Endothelial cell of umbilical vein (primary cell): Measurements from ENCODE around the gene NAXD. TPM values are rescaled to one million over a fixed set of nuclear protein-coding genes. Genes with fewer than 3 reads are reported as not detected.

Experiments used
- BruUV-seq: library from RNA; stranded (reverse); fragments of 400-500 nt; replicated peaks from 2 replicates; lab custom pipeline; 2021; lab: Mats Ljungman, UMichigan
- CTCF ChIA-PET: fragments of 300-600, 350-600 bp; sonication (Branson Sonifier 250); formaldehyde crosslinking; loops from one replicate; lab custom pipeline; 2021; ENCODE audit warnings: antibody characterized with exemption, inconsistent platforms; lab: Charles Lee
- POLR2A ChIA-PET: fragments of 300-600, 350-600 bp; sonication (Branson Sonifier 250); formaldehyde crosslinking; loops from one replicate; lab custom pipeline; 2021; ENCODE audit warnings: antibody characterized with exemption, inconsistent platforms; lab: Charles Lee
- DNase-seq: peaks from one replicate; pipeline ENCODE4 v3.0.0-alpha.2; 2011; ENCODE audit warnings: low read depth, low spot score
- FAIRE-seq: peaks from 2 replicates; lab custom pipeline; 2011; peaks lifted over from hg19 to GRCh38; lab: Jason Lieb, UNC
- H2AFZ ChIP-seq: 2 replicates; pipeline ENCODE4 v1.6.0; 2012; ENCODE audit warnings: low read depth, low read length, control low read depth, inconsistent platforms
- H3K27ac ChIP-seq: 2 replicates; pipeline ENCODE4 v1.5.1; 2011; ENCODE audit warnings: low read depth, mild to moderate bottlenecking, control low read depth, low read length, moderate library complexity; ENCODE audit not compliant: insufficient read depth
- H3K27me3 ChIP-seq, 2 experiments: 2 replicates each; pipeline versions ENCODE4 v1.6.0 to v1.6.1; 2011; ENCODE audit warnings: low read length in 2 of 2, mixed read lengths in 1 of 2; ENCODE audit not compliant: control insufficient read depth in 2 of 2, insufficient read depth in 2 of 2
- H3K36me3 ChIP-seq, 2 experiments: 2 replicates in 1 of 2; 3 replicates in 1 of 2; pipeline ENCODE4 v1.5.1; 2011; ENCODE audit warnings: low read length in 2 of 2, mild to moderate bottlenecking in 1 of 2, moderate library complexity in 1 of 2; ENCODE audit not compliant: control insufficient read depth in 2 of 2, insufficient read depth in 2 of 2; ENCODE audit errors: extremely low read depth in 1 of 2
- H3K4me1 ChIP-seq: 3 replicates; pipeline ENCODE4 v1.5.1; 2011; ENCODE audit warnings: mild to moderate bottlenecking, low read length; ENCODE audit not compliant: control insufficient read depth, insufficient read depth; ENCODE audit errors: extremely low read depth
- H3K4me2 ChIP-seq: 2 replicates; pipeline ENCODE4 v1.6.1; 2011; ENCODE audit warnings: low read length, control low read depth, mixed read lengths; ENCODE audit not compliant: insufficient read depth
- H3K4me3 ChIP-seq, 3 experiments: fragments of 200-600 bp in 1 of 3; sonication (generic), shearing (Covaris generic) in 1 of 3; replicated peaks in 1 of 3; 2 replicates each; pipeline ENCODE4 v1.5.1; 2011 to 2016; ENCODE audit warnings: control low read depth in 3 of 3, low read length in 3 of 3, mild to moderate bottlenecking in 2 of 3, inconsistent platforms in 1 of 3, low read depth in 1 of 3, moderate library complexity in 1 of 3; ENCODE audit not compliant: insufficient read depth in 1 of 3
- H3K79me2 ChIP-seq: 2 replicates; pipeline ENCODE4 v1.6.0; 2012; ENCODE audit warnings: low read length, inconsistent platforms; ENCODE audit not compliant: control insufficient read depth, insufficient read depth
- H3K9ac ChIP-seq: replicated peaks from 2 replicates; pipeline ENCODE3; 2011; ENCODE audit warnings: low read length, control low read depth; ENCODE audit not compliant: insufficient read depth; ENCODE audit errors: extremely low read depth
- H3K9me1 ChIP-seq: replicated peaks from 3 replicates; pipeline ENCODE4 v1.6.0; 2011; ENCODE audit warnings: mild to moderate bottlenecking, low read length; ENCODE audit not compliant: control insufficient read depth, insufficient read depth; ENCODE audit errors: extremely low read depth
- H3K9me3 ChIP-seq: replicated peaks from 2 replicates; pipeline ENCODE4 v1.5.1; 2012; ENCODE audit warnings: low read length, inconsistent platforms; ENCODE audit not compliant: control insufficient read depth, insufficient read depth
- H4K20me1 ChIP-seq: replicated peaks from 2 replicates; pipeline ENCODE3; 2011; ENCODE audit warnings: mild to moderate bottlenecking, low read length; ENCODE audit not compliant: control insufficient read depth, insufficient read depth; ENCODE audit errors: extremely low read depth
- EZH2 ChIP-seq: IDR thresholded peaks from 2 replicates; pipeline ENCODE4 v1.6.1; 2012; ENCODE audit warnings: borderline replicate concordance, low read depth, mild to moderate bottlenecking, moderate library complexity, low read length, inconsistent platforms; ENCODE audit not compliant: severe bottlenecking
- GATA2 ChIP-seq: IDR thresholded peaks from 2 replicates; pipeline ENCODE4 v1.7.0; 2011; ENCODE audit warnings: low read depth, mild to moderate bottlenecking, moderate library complexity, mixed read lengths, low read length; ENCODE audit not compliant: insufficient read length, insufficient read depth
- JUN ChIP-seq: IDR thresholded peaks from 2 replicates; pipeline ENCODE4 v1.6.1; 2011; ENCODE audit warnings: borderline replicate concordance, low read depth; ENCODE audit not compliant: insufficient read length, insufficient read depth
- MYC ChIP-seq: IDR thresholded peaks from one replicate; pipeline ENCODE4 v1.6.1; 2011; ENCODE audit warnings: mild to moderate bottlenecking, low read depth, low read length
- POLR2A ChIP-seq: IDR thresholded peaks from 2 replicates; pipeline ENCODE4 v1.6.1; 2012; ENCODE audit warnings: low read depth, mild to moderate bottlenecking, control low read depth, low read length
- POLR2AphosphoS5 ChIP-seq: IDR thresholded peaks from 2 replicates; pipeline ENCODE4 v1.6.1; 2012; ENCODE audit warnings: low read depth, mild to moderate bottlenecking, control low read depth, low read length, moderate library complexity; ENCODE audit not compliant: insufficient read depth
- dilution Hi-C: fragments of 300-500 bp; cut with MboI; formaldehyde crosslinking; loops from one replicate; pipeline ENCODE4 v1.15.0; 2019; ENCODE audit warnings: low sequenced_read_pairs; ENCODE audit not compliant: extremely low pct_ligation_motif_present
- intact Hi-C: fragments of 100-400 bp; cut with micrococcal nuclease; formaldehyde crosslinking; loops from one replicate; pipeline ENCODE4 v1.10.0; 2022
- polyA plus RNA-seq, 4 experiments: library from polyadenylated mRNA; depleted of rRNA in 3 of 4; stranded (reverse) in 3 of 4; unstranded in 1 of 4; fragments of >200 nt; gene quantifications; 2 replicates each; pipeline versions ENCODE4 v1.2.1 to v1.2.3, GENCODE V29; 2011 to 2012; ENCODE audit warnings: missing spikeins in 1 of 4
- total RNA-seq: library from RNA; stranded (reverse); gene quantifications from 2 replicates; pipeline ENCODE4 v1.2.3, GENCODE V29; 2021
- TF ChIP-seq, protein P1 (sequence below), 2 donors: IDR thresholded peaks; 1 replicate in 1 of 2; 2 replicates in 1 of 2; pipeline ENCODE4 v1.5.1; 2011; ENCODE audit warnings: low read length in 2 of 2, mild to moderate bottlenecking in 2 of 2, moderate library complexity in 2 of 2, control low read depth in 1 of 2, inconsistent platforms in 1 of 2, low read depth in 1 of 2; ENCODE audit not compliant: insufficient read depth in 1 of 2; ENCODE audit errors: extremely low read depth in 1 of 2
- TF ChIP-seq, protein P2 (sequence below): IDR thresholded peaks from 2 replicates; pipeline ENCODE4 v1.6.1; 2011; ENCODE audit not compliant: insufficient read depth, insufficient read length

Gene NAXD
- total and polyA plus RNA-seq, 2 donors (not counting 3 experiments of a cell fraction or from before 2014, with no cell fraction given) = 19.9 to 42.9 TPM

DNA sequence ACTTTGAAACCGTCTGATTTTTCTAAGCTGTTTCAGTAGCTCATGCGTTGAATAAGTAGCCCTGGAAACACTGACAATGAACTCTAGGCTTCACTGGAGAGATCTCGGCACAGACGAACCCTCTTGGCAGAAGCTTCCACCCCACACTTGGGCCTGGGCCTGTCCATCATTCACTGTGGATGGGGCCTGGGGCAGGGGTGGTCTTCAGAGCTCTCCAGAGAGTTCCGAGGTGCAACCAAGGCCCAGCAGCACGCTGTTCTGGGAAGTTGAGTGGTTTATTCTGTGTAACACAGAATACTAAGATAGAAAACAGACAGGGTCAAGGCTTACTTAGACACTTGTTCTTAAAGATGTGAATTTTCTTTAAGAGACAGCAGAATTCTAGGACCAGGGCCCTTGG, 21.9 kb downstream of the NAXD start:
- H4K20me1 ChIP-seq = no peaks in the 10 kb centered on the region
- no peak overlapping the region for H2AFZ ChIP-seq
- H3K4me2 ChIP-seq = no peak overlapping the region
- no peaks in the 10 kb centered on the region for H3K79me2 ChIP-seq
- CTCF ChIA-PET = no interaction called here
- H3K4me1 ChIP-seq = no peaks in the 10 kb centered on the region
- intact Hi-C loops (no loop called here), dilution Hi-C loops (no loop called here)
- no peaks in the 10 kb centered on the region for H3K9me1 ChIP-seq
- no peak overlapping the region for H3K27ac ChIP-seq
- H3K9me3 ChIP-seq = no peaks in the 10 kb centered on the region
- no peak overlapping the region for H3K9ac ChIP-seq
- no peak overlapping the region for H3K4me3 ChIP-seq
- H3K36me3 ChIP-seq = peaks cover 13 to 49% of the 10 kb centered on the region in 2 experiments
- no peaks in the 10 kb centered on the region for H3K27me3 ChIP-seq
- BruUV-seq = no TSS peak
- POLR2A ChIA-PET = no interaction called here
- TF ChIP-seq EZH2 (no peak), JUN (no peak), POLR2AphosphoS5 (no peak), GATA2 (no peak), MYC (no peak), POLR2A (no peak)
- TF ChIP-seq, protein P1, sequence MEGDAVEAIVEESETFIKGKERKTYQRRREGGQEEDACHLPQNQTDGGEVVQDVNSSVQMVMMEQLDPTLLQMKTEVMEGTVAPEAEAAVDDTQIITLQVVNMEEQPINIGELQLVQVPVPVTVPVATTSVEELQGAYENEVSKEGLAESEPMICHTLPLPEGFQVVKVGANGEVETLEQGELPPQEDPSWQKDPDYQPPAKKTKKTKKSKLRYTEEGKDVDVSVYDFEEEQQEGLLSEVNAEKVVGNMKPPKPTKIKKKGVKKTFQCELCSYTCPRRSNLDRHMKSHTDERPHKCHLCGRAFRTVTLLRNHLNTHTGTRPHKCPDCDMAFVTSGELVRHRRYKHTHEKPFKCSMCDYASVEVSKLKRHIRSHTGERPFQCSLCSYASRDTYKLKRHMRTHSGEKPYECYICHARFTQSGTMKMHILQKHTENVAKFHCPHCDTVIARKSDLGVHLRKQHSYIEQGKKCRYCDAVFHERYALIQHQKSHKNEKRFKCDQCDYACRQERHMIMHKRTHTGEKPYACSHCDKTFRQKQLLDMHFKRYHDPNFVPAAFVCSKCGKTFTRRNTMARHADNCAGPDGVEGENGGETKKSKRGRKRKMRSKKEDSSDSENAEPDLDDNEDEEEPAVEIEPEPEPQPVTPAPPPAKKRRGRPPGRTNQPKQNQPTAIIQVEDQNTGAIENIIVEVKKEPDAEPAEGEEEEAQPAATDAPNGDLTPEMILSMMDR (IDR thresholded peaks at IDR 0.05; ENCODE audit: extremely low read depth in 1 of 2, insufficient read depth in 1 of 2, low read depth in 1 of 2, low read length in 2 of 2) = no peak
- TF ChIP-seq, protein P2, sequence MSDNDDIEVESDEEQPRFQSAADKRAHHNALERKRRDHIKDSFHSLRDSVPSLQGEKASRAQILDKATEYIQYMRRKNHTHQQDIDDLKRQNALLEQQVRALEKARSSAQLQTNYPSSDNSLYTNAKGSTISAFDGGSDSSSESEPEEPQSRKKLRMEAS = no peak
- no peak for FAIRE-seq
- no peak for DNase-seq
